Measurements from ENCODE around the gene KCNIP1.

KCNIP1 gene

DNA sequence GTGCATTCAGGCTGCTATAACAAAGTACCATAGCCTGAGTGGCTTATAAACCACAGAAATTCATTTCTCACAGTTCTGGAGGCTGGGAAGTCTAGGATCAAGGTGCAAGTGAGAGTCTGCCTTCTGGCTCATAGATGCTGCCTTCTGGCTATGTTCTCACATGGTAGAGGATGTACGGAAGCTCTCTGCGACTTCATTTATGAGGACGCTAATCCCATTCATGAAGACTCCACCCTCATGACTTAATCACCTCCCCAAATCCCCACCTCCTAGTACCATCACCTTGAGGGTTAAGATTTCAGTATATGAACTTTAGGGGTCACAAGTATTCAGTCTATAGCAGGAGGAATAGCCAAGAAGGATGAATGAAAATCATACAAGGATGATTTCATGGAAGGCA is 37.3 kb upstream of the KCNIP1 start:
- no peaks in the 10 kb centered on the region for H3K4me1 ChIP-seq (ENCODE audit: insufficient read depth, low read length, poor library complexity, severe bottlenecking)

DNA sequence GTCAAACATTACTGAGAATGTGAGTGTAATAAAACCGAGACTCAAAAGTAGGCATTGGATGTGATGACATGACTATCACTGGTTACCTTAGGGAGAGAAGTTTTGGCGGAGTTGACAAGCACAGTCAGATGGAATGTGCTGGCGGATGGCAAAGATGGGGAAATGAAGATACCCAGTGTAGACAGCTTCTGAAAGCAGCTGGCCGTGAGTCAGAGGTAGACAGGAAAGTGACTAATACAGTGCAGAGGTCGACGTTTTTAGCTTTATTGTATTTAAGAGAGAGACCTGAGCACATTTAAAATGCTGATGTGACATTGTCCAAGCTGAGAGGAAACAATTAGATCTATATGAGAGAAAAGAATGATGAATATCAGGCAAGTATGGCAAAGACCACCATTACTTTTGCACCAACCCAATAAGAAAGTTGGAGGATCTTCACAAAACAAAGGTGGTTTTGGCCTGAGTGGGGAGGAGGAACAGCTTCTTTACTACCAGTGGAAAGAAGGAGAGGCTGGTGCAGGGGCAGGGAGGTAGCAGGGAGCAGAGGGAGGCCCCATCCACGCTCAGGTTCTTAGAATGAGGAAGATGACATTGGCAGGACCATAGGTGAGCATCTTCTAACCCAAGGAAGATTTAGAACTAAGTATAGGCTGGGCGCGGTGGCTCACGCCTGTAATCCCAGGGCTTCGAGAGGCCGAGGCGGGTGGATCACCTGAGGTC is 36.7 kb upstream of the KCNIP1 start:
- Histone ChIP-seq H3K4me1 (ENCODE audit: insufficient read depth, low read length, poor library complexity, severe bottlenecking) (no peaks in the 10 kb centered on the region), H3K9me2 (replicated peaks; ENCODE audit: low read depth, low read length) (no peaks in the 10 kb centered on the region), H3K27me3 (ENCODE audit: insufficient read depth, low read length, poor library complexity, severe bottlenecking) (no peaks in the 10 kb centered on the region), H4K20me1 (ENCODE audit: insufficient read depth, low read length, poor library complexity, severe bottlenecking) (no peaks in the 10 kb centered on the region), H3K4me3 (ENCODE audit: low read length, poor library complexity, severe bottlenecking) (no peak overlapping the region), H3K9me3 (ENCODE audit: insufficient read depth, low read depth, low read length) (no peaks in the 10 kb centered on the region), H3K4me2 (ENCODE audit: low read depth, low read length, poor library complexity, severe bottlenecking) (no peak overlapping the region), H3F3A (ENCODE audit: low read depth) (no peaks in the 10 kb centered on the region), H3K79me2 (ENCODE audit: insufficient read depth, low read length) (no peaks in the 10 kb centered on the region), H3K9ac (ENCODE audit: low read depth, low read length, poor library complexity, severe bottlenecking) (no peak overlapping the region), H2AFZ (ENCODE audit: low read length) (no peak overlapping the region), H3K36me3 (ENCODE audit: insufficient read depth, low read length) (no peaks in the 10 kb centered on the region)
- no peak for TF ChIP-seq EZH2phosphoT487 (IDR thresholded peaks at IDR 0.05; ENCODE audit: borderline replicate concordance)
- TF ChIP-seq, protein P1, sequence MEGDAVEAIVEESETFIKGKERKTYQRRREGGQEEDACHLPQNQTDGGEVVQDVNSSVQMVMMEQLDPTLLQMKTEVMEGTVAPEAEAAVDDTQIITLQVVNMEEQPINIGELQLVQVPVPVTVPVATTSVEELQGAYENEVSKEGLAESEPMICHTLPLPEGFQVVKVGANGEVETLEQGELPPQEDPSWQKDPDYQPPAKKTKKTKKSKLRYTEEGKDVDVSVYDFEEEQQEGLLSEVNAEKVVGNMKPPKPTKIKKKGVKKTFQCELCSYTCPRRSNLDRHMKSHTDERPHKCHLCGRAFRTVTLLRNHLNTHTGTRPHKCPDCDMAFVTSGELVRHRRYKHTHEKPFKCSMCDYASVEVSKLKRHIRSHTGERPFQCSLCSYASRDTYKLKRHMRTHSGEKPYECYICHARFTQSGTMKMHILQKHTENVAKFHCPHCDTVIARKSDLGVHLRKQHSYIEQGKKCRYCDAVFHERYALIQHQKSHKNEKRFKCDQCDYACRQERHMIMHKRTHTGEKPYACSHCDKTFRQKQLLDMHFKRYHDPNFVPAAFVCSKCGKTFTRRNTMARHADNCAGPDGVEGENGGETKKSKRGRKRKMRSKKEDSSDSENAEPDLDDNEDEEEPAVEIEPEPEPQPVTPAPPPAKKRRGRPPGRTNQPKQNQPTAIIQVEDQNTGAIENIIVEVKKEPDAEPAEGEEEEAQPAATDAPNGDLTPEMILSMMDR (conservative IDR thresholded peaks at IDR 0.05; ENCODE audit: low read length): no peak

More for the DNA sequence above, 37.3 kb upstream of the KCNIP1 start:
- Histone ChIP-seq H3K4me2 (ENCODE audit: low read depth, low read length, poor library complexity, severe bottlenecking) (no peak overlapping the region), H3K27me3 (ENCODE audit: insufficient read depth, low read length, poor library complexity, severe bottlenecking) (no peaks in the 10 kb centered on the region), H3K4me3 (ENCODE audit: low read length, poor library complexity, severe bottlenecking) (no peak overlapping the region), H3K9ac (ENCODE audit: low read depth, low read length, poor library complexity, severe bottlenecking) (no peak overlapping the region), H4K20me1 (ENCODE audit: insufficient read depth, low read length, poor library complexity, severe bottlenecking) (no peaks in the 10 kb centered on the region), H3K79me2 (ENCODE audit: insufficient read depth, low read length) (no peaks in the 10 kb centered on the region), H2AFZ (ENCODE audit: low read length) (no peak overlapping the region), H3F3A (ENCODE audit: low read depth) (no peaks in the 10 kb centered on the region), H3K9me3 (ENCODE audit: insufficient read depth, low read depth, low read length) (no peaks in the 10 kb centered on the region), H3K9me2 (replicated peaks; ENCODE audit: low read depth, low read length) (no peaks in the 10 kb centered on the region), H3K36me3 (ENCODE audit: insufficient read depth, low read length) (no peaks in the 10 kb centered on the region)
- no peak for TF ChIP-seq EZH2phosphoT487 (IDR thresholded peaks at IDR 0.05; ENCODE audit: borderline replicate concordance)
- TF ChIP-seq, protein P1 (conservative IDR thresholded peaks at IDR 0.05; ENCODE audit: low read length): no peak

DNA sequence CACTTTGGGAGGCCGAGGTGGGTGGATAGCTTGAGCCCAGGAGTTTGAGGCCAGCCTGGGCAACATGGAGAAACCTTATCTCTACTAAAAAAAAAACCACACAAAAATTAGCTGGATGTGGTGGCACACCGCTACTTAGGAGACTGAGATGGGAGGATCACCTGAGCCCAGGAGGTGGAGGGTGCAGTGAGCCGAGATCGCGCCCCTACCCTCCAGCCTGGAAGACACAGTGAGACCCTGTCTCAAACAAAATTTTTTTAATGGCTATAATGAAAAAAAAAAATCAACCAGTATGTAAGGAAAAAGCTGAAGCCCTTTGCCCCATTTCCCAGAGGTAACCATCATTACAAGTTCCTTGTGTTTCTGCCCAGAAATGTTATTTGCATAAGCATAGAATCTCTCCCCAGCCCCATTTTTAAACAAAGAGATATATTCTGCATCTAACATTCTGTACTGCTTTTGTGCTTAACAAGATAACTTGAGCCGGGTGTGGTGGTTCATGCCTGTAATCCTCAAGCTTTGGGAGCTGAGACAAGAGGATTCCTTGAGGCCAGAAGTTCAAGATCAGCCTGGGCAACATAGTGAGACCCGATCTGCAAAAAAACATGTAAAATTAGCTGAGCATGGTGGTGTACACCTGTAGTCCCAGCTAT is 35.1 kb upstream of the KCNIP1 start:
- Histone ChIP-seq H4K20me1 (ENCODE audit: insufficient read depth, low read length, poor library complexity, severe bottlenecking) (no peaks in the 10 kb centered on the region), H3K36me3 (ENCODE audit: insufficient read depth, low read length) (no peaks in the 10 kb centered on the region), H3K9ac (ENCODE audit: low read depth, low read length, poor library complexity, severe bottlenecking) (no peak overlapping the region), H3F3A (ENCODE audit: low read depth) (no peaks in the 10 kb centered on the region), H3K4me2 (ENCODE audit: low read depth, low read length, poor library complexity, severe bottlenecking) (no peak overlapping the region), H3K79me2 (ENCODE audit: insufficient read depth, low read length) (no peaks in the 10 kb centered on the region), H3K27me3 (ENCODE audit: insufficient read depth, low read length, poor library complexity, severe bottlenecking) (no peaks in the 10 kb centered on the region), H2AFZ (ENCODE audit: low read length) (no peak overlapping the region), H3K4me3 (ENCODE audit: low read length, poor library complexity, severe bottlenecking) (no peak overlapping the region), H3K9me3 (ENCODE audit: insufficient read depth, low read depth, low read length) (no peaks in the 10 kb centered on the region), H3K9me2 (replicated peaks; ENCODE audit: low read depth, low read length) (no peaks in the 10 kb centered on the region), H3K4me1 (ENCODE audit: insufficient read depth, low read length, poor library complexity, severe bottlenecking) (no peaks in the 10 kb centered on the region)
- TF ChIP-seq, protein P1 (conservative IDR thresholded peaks at IDR 0.05; ENCODE audit: low read length): no peak
- no peak for TF ChIP-seq EZH2phosphoT487 (IDR thresholded peaks at IDR 0.05; ENCODE audit: borderline replicate concordance)

All from Loucy (cell line).